Measurements from ENCODE around the gene KIDINS220. TPM values are rescaled to one million over a fixed set of nuclear protein-coding genes. Genes with fewer than 3 reads are reported as not detected.

Gene KIDINS220
- total RNA-seq, 1 donor from 2014 or later: 25.3 TPM

DNA sequence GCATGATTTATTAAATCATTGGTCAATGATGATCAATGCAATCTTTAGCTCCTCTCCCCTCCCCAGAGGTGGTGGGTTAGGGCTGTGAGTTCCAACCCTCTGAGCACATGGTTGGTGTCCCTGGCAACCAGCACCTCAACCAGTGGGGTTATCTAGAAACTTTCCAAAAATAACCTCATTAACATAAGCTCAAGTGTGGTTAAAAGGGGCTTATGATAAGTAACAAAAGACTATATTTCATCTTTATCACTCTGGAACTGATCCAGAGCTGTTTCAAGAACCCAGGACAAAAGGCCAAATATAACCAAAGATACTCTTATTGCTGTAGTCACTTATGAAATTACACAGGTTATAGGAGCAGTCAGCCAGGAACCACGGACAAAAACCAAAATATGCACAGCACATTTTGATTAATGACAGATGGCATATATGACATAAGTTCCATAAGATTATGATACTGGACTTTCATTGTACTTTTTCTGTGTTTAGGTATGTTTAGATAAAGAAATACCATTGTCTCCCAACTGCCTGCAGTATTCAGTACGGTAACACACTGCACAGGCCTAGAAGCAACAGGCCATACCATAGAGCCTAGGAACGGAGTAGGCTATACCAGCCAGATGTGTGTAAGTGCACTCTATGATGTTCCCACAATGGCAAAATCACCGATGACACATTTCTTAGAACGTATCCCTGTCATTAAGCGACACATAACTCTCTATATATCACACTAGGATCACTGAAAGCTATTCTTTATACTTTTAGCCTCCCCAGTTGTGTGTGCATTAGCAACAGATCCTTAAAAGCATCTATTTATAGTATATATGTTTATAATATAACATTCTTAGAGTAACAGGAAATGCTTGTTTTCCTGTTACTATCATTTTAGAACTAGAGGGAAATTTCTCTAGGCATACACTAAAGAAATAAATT, 31.9 kb downstream of the KIDINS220 start:
- intact Hi-C loops (cut with micrococcal nuclease): no loop called here
- no peaks in the 10 kb centered on the region for H3K9me3 Mint-ChIP-seq
- no peak overlapping the region for H3K27ac Mint-ChIP-seq
- peaks cover 13% of the 10 kb centered on the region for H3K4me1 Mint-ChIP-seq
- peaks cover 52% of the 10 kb centered on the region for H3K36me3 Mint-ChIP-seq (ENCODE audit: low read depth)
- H3K4me3 Mint-ChIP-seq: no peak overlapping the region
- H3K27me3 Mint-ChIP-seq: no peaks in the 10 kb centered on the region
- peak; percentile 30 for DNase-seq

DNA sequence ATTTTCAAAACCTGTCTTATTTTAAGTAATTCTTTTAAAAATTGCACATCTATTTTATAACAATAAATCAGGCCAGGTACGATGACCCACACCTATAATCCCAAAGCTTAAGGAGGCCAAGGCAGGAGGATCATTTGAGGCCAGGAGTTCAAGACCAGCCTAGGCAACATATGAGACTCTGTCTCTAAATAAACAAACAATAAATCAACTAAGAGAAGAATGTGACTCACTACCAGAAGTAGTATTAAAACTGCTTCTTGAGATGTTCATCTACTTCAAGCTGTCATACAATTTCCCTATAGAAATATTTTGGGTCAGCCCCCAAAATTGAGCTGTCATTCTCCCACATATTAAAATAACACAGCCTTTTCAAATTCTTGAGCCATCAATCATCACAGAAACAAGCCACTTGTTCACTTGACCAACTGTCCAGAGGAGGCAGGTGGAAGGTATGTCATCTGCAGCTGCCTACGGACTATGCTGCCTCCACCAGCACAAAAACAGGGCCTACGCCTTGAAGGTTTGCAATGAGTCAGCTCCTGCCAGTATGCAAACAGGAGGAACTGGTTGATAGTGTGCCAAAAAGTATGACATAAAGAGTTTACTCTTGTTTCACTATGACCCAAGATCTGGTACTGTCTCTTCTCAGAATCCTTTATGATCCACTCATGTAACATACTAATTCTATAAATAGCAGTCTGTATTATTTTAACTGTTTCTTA, 33.6 kb downstream of the KIDINS220 start:
- H3K4me3 Mint-ChIP-seq: no peak overlapping the region
- intact Hi-C loops (cut with micrococcal nuclease): no loop called here
- no peaks in the 10 kb centered on the region for H3K9me3 Mint-ChIP-seq
- peaks cover 19% of the 10 kb centered on the region for H3K4me1 Mint-ChIP-seq
- peak; percentile 79 for DNase-seq
- H3K27me3 Mint-ChIP-seq: no peaks in the 10 kb centered on the region
- peak overlapping the region; percentile 76 for H3K27ac Mint-ChIP-seq
- H3K36me3 Mint-ChIP-seq (ENCODE audit: low read depth): peaks cover 59% of the 10 kb centered on the region

- Mint-ChIP-seq H3K4me1 (peaks cover 22% of the 10 kb centered on the region), H3K9me3 (no peaks in the 10 kb centered on the region), H3K27ac (no peak overlapping the region), H3K4me3 (no peak overlapping the region), H3K27me3 (no peaks in the 10 kb centered on the region), H3K36me3 (ENCODE audit: low read depth) (peaks cover 58% of the 10 kb centered on the region)
- intact Hi-C loops (cut with micrococcal nuclease): no loop called here
- no peak for DNase-seq
Observed at GRCh38 chr2:8802741-8803140, 34.7 kb downstream of the KIDINS220 start.

DNA sequence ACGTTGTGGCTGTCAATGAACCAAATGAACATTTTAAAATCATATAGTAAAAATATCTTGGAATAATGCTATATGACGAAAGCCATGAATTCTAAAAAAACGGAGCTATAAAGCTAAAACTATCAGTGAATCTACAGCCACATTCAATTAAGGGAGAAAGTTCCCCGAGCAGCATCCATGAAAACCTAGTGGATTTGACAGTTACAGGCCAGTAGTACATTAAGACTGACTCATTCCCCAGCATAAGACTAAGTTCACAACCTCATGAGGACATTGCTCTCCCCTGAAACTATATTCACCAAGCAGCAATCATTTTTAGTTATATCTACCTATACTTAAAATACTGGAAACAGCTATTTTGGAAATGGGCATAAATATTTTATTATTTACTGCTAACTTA, 36.6 kb downstream of the KIDINS220 start:
- DNase-seq: no peak
- Mint-ChIP-seq H3K36me3 (ENCODE audit: low read depth) (peaks cover 58% of the 10 kb centered on the region), H3K9me3 (no peaks in the 10 kb centered on the region), H3K27ac (no peak overlapping the region), H3K4me1 (peaks cover 33% of the 10 kb centered on the region), H3K4me3 (no peak overlapping the region), H3K27me3 (no peaks in the 10 kb centered on the region)
- intact Hi-C loops (cut with micrococcal nuclease): no loop called here

- DNase-seq: no peak
- intact Hi-C loops (cut with micrococcal nuclease): no loop called here
- Mint-ChIP-seq H3K4me3 (no peak overlapping the region), H3K4me1 (peaks cover 33% of the 10 kb centered on the region), H3K9me3 (no peaks in the 10 kb centered on the region), H3K27ac (no peak overlapping the region), H3K27me3 (no peaks in the 10 kb centered on the region), H3K36me3 (ENCODE audit: low read depth) (peaks cover 56% of the 10 kb centered on the region)
Observed at GRCh38 chr2:8800218-8800617, 37.2 kb downstream of the KIDINS220 start.

- DNase-seq: peak; percentile 16
- intact Hi-C loops (cut with micrococcal nuclease): no loop called here
- H3K27ac Mint-ChIP-seq: no peak overlapping the region
- H3K4me3 Mint-ChIP-seq: no peak overlapping the region
- H3K9me3 Mint-ChIP-seq: no peaks in the 10 kb centered on the region
- peaks cover 27% of the 10 kb centered on the region for H3K4me1 Mint-ChIP-seq
- no peaks in the 10 kb centered on the region for H3K27me3 Mint-ChIP-seq
- peaks cover 61% of the 10 kb centered on the region for H3K36me3 Mint-ChIP-seq (ENCODE audit: low read depth)
Observed at GRCh38 chr2:8799004-8799403, 38.4 kb downstream of the KIDINS220 start.

GRCh38 chr2:8798393-8798792, 39.0 kb downstream of the KIDINS220 start:
- peaks cover 23% of the 10 kb centered on the region for H3K4me1 Mint-ChIP-seq
- no peak overlapping the region for H3K27ac Mint-ChIP-seq
- H3K27me3 Mint-ChIP-seq: no peaks in the 10 kb centered on the region
- H3K4me3 Mint-ChIP-seq: no peak overlapping the region
- no peak for DNase-seq
- intact Hi-C loops (cut with micrococcal nuclease): no loop called here
- no peaks in the 10 kb centered on the region for H3K9me3 Mint-ChIP-seq
- peaks cover 59% of the 10 kb centered on the region for H3K36me3 Mint-ChIP-seq (ENCODE audit: low read depth)

DNA sequence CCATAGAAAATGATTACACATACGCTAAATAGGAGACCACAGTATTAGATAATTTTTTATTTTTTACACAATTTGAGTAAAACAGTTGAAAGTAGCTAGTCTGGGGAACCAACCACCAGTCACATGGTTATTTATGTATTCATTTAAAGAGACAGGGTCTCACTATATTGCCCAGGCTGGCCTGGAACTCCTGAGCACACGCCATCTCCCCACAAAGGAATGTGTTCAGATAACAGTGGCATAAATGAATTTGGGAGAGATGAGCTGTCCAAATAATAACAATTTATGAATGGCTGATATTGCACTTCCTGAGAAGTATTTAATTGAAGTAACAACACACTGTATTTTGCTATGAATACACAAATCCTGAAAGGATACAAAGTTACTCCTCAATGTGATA, 39.7 kb downstream of the KIDINS220 start:
- H3K4me3 Mint-ChIP-seq: no peak overlapping the region
- H3K27ac Mint-ChIP-seq: no peak overlapping the region
- peaks cover 23% of the 10 kb centered on the region for H3K4me1 Mint-ChIP-seq
- DNase-seq: peak; percentile 25
- H3K9me3 Mint-ChIP-seq: no peaks in the 10 kb centered on the region
- intact Hi-C loops (cut with micrococcal nuclease): no loop called here
- H3K27me3 Mint-ChIP-seq: no peaks in the 10 kb centered on the region
- peaks cover 56% of the 10 kb centered on the region for H3K36me3 Mint-ChIP-seq (ENCODE audit: low read depth)

DNA sequence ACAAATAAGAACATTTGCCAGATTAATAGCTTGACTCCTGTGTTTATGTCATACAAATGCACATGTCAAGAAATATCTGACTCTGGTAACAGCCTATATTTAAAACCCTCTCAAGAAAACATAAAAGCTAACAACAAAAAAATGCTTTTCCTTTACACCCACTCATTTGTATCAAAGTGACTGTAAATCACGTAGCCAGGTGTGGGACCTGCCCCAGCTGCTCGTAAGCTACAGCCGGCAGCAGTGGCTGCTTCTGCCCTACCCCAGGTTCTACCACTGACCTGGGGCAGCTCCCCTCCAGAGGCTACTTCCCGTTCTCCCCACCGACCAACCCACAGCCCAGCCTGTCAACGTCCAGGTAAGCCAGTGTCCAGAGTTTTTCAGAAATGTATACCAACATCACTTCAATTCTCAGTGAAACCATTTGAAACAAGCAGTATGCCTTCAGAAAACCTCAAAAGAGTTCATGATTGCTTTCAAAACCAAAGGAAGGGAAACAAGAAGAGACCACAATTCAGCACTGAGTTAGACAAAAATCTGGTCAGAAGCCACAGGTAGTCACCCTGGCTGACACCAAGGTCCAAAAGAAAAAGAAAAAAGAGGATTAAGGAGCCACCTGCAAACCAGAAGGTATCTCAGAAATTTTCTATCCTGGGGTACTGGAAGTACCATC, 40.4 kb downstream of the KIDINS220 start:
- H3K27me3 Mint-ChIP-seq: no peaks in the 10 kb centered on the region
- H3K27ac Mint-ChIP-seq: peak overlapping the region; percentile 78
- DNase-seq: peak; percentile 63
- H3K4me3 Mint-ChIP-seq: peak overlapping the region; percentile 32
- intact Hi-C loops (cut with micrococcal nuclease): no loop called here
- peaks cover 49% of the 10 kb centered on the region for H3K36me3 Mint-ChIP-seq (ENCODE audit: low read depth)
- H3K4me1 Mint-ChIP-seq: peaks cover 20% of the 10 kb centered on the region
- H3K9me3 Mint-ChIP-seq: no peaks in the 10 kb centered on the region

GRCh38 chr2:8796315-8796848, 41.0 kb downstream of the KIDINS220 start:
- H3K9me3 Mint-ChIP-seq: no peaks in the 10 kb centered on the region
- intact Hi-C loops (cut with micrococcal nuclease): no loop called here
- H3K27me3 Mint-ChIP-seq: no peaks in the 10 kb centered on the region
- H3K27ac Mint-ChIP-seq: no peak overlapping the region
- peaks cover 45% of the 10 kb centered on the region for H3K36me3 Mint-ChIP-seq (ENCODE audit: low read depth)
- peak overlapping the region; percentile 29 for H3K4me3 Mint-ChIP-seq
- peak; percentile 47 for DNase-seq
- H3K4me1 Mint-ChIP-seq: peaks cover 20% of the 10 kb centered on the region

GRCh38 chr2:8794923-8795825, 42.2 kb downstream of the KIDINS220 start:
- Mint-ChIP-seq H3K36me3 (ENCODE audit: low read depth) (peaks cover 47% of the 10 kb centered on the region), H3K27ac (no peak overlapping the region), H3K4me1 (peaks cover 20% of the 10 kb centered on the region), H3K4me3 (no peak overlapping the region), H3K27me3 (no peaks in the 10 kb centered on the region), H3K9me3 (no peaks in the 10 kb centered on the region)
- no peak for DNase-seq
- intact Hi-C loops (cut with micrococcal nuclease): no loop called here

GRCh38 chr2:8790739-8791162, 46.7 kb downstream of the KIDINS220 start:
- peaks cover 45% of the 10 kb centered on the region for H3K36me3 Mint-ChIP-seq (ENCODE audit: low read depth)
- no peaks in the 10 kb centered on the region for H3K4me1 Mint-ChIP-seq
- H3K9me3 Mint-ChIP-seq: no peaks in the 10 kb centered on the region
- intact Hi-C loops (cut with micrococcal nuclease): no loop called here
- peak; percentile 44 for DNase-seq
- H3K27me3 Mint-ChIP-seq: no peaks in the 10 kb centered on the region
- no peak overlapping the region for H3K27ac Mint-ChIP-seq
- H3K4me3 Mint-ChIP-seq: no peak overlapping the region

DNA sequence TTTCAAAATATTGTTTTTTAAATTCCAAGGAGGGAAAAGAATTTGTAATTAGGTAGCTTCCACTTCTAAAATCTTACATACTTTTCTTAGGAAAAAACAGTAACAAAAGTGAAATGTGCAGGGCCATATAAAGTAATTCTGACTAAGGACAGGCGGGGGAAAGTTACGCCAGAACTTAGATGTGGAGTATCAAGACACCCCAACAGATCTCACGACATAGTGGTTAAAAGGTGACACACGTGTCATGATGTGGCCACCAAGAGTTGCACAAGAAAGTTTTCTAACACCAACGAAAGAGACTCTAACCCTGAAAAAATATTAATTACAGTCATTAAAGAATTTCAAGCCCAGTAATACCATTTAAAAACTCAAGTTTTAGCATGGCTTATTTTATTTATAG, 51.0 kb downstream of the KIDINS220 start:
- Mint-ChIP-seq H3K36me3 (ENCODE audit: low read depth) (peaks cover 63% of the 10 kb centered on the region), H3K4me3 (no peak overlapping the region), H3K27me3 (no peaks in the 10 kb centered on the region), H3K9me3 (no peaks in the 10 kb centered on the region), H3K4me1 (no peaks in the 10 kb centered on the region), H3K27ac (no peak overlapping the region)
- no peak for DNase-seq
- intact Hi-C loops (cut with micrococcal nuclease): no loop called here

Measured in activated CD4-positive, alpha-beta T cell treated with anti-CD3 and anti-CD28 coated beads, Interleukin-2, amount 10 ng/mL, durations not matched to agents 24 days and 14 days (primary cell).